ENCODE data around the gene FAM186B.

FAM186B gene

DNA sequence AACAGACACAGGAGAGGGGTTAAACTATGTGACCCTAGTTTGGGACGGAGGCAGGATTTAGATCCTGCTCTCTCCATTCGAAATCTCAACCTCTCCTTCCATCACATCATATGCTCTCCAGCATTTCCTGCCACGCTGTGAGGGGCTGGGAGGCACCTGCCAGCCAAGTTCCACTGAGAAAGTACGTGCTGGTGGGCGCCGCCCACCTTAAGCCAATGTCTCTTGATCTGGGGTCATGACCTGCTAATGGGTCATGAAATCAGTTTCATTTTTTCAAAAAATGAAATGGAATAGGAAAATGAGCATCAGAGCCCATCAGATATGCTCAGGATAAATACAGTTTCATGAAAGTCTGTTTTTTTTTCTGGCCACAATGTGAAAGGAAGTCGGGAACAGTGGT is 44.7 kb downstream of the FAM186B start:
- peaks cover 31% of the 10 kb centered on the region for H3K36me3 Mint-ChIP-seq (ENCODE audit: low read depth)
- H3K9me3 Mint-ChIP-seq = no peaks in the 10 kb centered on the region

DNA sequence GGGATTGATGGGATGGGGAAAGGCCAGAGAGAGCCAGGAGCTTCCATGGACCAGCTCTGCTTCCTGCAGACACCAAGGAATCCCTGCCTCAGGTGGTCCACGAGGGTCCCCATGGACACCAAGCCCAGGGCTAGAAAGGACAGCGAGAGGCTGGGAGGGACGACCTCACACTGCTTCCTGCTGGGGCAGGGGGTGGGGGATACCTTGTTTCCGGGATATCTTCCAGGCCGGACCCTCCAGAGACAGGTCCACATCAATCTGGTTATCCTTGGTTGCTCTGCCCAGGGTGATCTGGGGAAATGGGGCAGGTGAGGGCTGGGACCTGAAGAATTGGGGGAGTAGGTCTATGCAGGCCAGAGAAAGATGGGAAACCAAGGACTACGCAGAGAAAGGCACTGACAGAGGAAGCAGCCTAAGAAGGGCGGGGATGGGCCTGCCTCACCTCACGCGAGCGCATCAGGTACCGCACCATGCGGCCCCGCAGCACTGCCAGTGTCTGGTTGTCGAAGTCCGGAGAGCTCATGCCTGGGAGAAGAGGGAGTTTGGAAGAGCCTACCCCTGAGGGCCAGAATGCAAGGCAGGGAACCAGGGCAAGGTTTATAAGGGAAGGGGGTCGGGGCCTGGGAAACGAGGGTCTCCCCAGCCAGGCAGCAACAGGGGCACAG is 46.3 kb downstream of the FAM186B start:
- Mint-ChIP-seq H3K9me3 (no peaks in the 10 kb centered on the region), H3K4me1 (peaks cover 5% of the 10 kb centered on the region), H3K27me3 (ENCODE audit: low read depth) (no peaks in the 10 kb centered on the region), H3K4me3 (no peak overlapping the region), H3K36me3 (ENCODE audit: low read depth) (peaks cover 31% of the 10 kb centered on the region), H3K27ac (no peak overlapping the region)
- TF ChIP-seq, protein P1, sequence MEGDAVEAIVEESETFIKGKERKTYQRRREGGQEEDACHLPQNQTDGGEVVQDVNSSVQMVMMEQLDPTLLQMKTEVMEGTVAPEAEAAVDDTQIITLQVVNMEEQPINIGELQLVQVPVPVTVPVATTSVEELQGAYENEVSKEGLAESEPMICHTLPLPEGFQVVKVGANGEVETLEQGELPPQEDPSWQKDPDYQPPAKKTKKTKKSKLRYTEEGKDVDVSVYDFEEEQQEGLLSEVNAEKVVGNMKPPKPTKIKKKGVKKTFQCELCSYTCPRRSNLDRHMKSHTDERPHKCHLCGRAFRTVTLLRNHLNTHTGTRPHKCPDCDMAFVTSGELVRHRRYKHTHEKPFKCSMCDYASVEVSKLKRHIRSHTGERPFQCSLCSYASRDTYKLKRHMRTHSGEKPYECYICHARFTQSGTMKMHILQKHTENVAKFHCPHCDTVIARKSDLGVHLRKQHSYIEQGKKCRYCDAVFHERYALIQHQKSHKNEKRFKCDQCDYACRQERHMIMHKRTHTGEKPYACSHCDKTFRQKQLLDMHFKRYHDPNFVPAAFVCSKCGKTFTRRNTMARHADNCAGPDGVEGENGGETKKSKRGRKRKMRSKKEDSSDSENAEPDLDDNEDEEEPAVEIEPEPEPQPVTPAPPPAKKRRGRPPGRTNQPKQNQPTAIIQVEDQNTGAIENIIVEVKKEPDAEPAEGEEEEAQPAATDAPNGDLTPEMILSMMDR (IDR thresholded peaks at IDR 0.05; ENCODE audit: unreplicated experiment in 3 of 3) = no peak

More for the DNA sequence above, 44.7 kb downstream of the FAM186B start:
- TF ChIP-seq, protein P1 (IDR thresholded peaks at IDR 0.05; ENCODE audit: unreplicated experiment in 3 of 3) = no peak
- no peaks in the 10 kb centered on the region for H3K27me3 Mint-ChIP-seq (ENCODE audit: low read depth)
- H3K4me1 Mint-ChIP-seq = peaks cover 15% of the 10 kb centered on the region
- no peak overlapping the region for H3K4me3 Mint-ChIP-seq
- H3K27ac Mint-ChIP-seq = no peak overlapping the region

DNA sequence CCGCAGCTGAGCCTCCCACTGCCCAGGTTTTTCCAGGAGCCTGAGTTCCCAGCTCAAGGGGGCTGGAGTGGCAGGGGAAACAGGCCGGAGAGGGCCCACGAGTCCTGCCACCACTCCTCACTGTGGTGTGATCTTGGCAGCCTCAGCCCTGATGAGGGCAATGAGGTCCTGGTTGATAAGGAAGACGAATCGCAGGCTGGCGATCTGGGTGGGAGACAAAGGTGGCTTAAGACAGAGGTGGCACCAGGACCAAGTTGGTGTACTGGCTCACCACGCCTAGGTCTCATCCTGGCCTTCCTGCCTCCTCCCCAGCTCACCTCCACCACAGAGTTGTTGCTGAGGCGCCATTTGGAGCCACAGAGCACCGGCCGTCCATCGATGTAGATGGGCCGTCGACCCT is 46.9 kb downstream of the FAM186B start:
- H3K36me3 Mint-ChIP-seq (ENCODE audit: low read depth) = peaks cover 26% of the 10 kb centered on the region
- H3K27me3 Mint-ChIP-seq (ENCODE audit: low read depth) = peaks cover 2% of the 10 kb centered on the region
- no peaks in the 10 kb centered on the region for H3K9me3 Mint-ChIP-seq
- no peaks in the 10 kb centered on the region for H3K4me1 Mint-ChIP-seq
- TF ChIP-seq, protein P1 (IDR thresholded peaks at IDR 0.05; ENCODE audit: unreplicated experiment in 3 of 3) = no peak
- no peak overlapping the region for H3K4me3 Mint-ChIP-seq
- no peak overlapping the region for H3K27ac Mint-ChIP-seq

DNA sequence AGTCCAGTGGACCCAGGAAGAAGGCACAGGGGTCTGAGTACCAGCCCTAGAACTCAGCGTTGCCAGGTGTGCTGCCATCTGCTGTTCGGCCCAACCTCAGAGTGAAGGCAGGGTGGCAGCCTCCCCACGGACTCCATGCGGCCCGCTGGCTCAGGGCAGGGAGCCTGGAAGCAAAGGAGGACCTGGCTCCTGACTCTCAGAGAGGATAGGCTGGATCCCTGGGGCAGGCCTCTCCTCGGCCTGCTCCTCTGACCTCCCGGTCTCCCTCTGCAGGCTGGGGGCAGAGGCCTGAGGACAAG is 47.6 kb downstream of the FAM186B start:
- H3K27ac Mint-ChIP-seq = no peak overlapping the region
- H3K9me3 Mint-ChIP-seq = no peaks in the 10 kb centered on the region
- TF ChIP-seq, protein P1 (IDR thresholded peaks at IDR 0.05; ENCODE audit: unreplicated experiment in 3 of 3) = peak in 1 of 3 experiments; percentile 15
- H3K4me3 Mint-ChIP-seq = no peak overlapping the region
- H3K27me3 Mint-ChIP-seq (ENCODE audit: low read depth) = peaks cover 8% of the 10 kb centered on the region
- H3K36me3 Mint-ChIP-seq (ENCODE audit: low read depth) = peaks cover 26% of the 10 kb centered on the region
- H3K4me1 Mint-ChIP-seq = no peaks in the 10 kb centered on the region

DNA sequence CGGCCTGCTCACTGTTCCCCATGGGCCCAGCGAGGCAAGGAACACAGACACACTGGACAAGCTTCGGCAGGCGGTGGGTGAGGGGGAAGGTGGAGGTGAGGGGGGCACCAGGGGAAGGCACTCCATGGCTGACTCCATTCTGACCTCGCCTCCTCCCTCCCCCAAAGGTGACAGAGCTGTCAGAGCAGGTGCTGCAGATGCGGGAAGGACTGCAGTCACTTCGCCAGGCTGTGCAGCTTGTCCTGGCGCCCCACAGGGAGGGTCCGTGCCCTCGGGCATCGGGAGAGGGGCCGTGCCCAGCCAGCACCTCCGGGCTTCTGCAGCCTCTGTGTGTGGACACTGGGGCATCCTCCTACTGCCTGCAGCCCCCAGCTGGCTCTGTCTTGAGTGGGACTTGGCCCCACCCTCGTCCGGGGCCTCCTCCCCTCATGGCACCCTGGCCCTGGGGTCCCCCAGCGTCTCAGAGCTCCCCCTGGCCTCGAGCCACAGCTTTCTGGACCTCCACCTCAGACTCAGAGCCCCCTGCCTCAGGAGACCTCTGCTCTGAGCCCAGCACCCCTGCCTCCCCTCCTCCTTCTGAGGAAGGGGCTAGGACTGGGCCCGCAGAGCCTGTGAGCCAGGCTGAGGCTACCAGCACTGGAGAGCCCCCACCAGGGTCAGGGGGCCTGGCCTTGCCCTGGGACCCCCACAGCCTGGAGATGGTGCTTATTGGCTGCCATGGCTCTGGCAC is 48.1 kb downstream of the FAM186B start:
- Mint-ChIP-seq H3K27ac (no peak overlapping the region), H3K36me3 (ENCODE audit: low read depth) (peaks cover 20% of the 10 kb centered on the region), H3K27me3 (ENCODE audit: low read depth) (peaks cover 12% of the 10 kb centered on the region), H3K9me3 (no peaks in the 10 kb centered on the region), H3K4me1 (no peaks in the 10 kb centered on the region), H3K4me3 (no peak overlapping the region)
- TF ChIP-seq, protein P1 (IDR thresholded peaks at IDR 0.05; ENCODE audit: unreplicated experiment in 3 of 3) = no peak

Data from nephron (organoid).